NCI-H128 (cell line): ENCODE results near the gene ELAC2.

ENCODE experiments used
- DNase-seq: peaks from one replicate; lab custom pipeline; 2025; ENCODE audit not compliant: unreplicated experiment; lab: John Stamatoyannopoulos, UW

The ELAC2 gene

GRCh38 chr17:12961655-12962054 is 56.2 kb downstream of the ELAC2 start:
- DNase-seq: no peak

- DNase-seq: no peak
Measured at GRCh38 chr17:12959441-12959840, 58.4 kb downstream of the ELAC2 start.

GRCh38 chr17:12958786-12959185 is 59.0 kb downstream of the ELAC2 start:
- DNase-seq: no peak

- no peak for DNase-seq
Measured at GRCh38 chr17:12955521-12955920, 62.3 kb downstream of the ELAC2 start.

GRCh38 chr17:12953156-12953555 is 64.7 kb downstream of the ELAC2 start:
- DNase-seq: no peak

GRCh38 chr17:12952012-12952411 is 65.8 kb downstream of the ELAC2 start:
- no peak for DNase-seq

GRCh38 chr17:12947047-12947446 is 70.8 kb downstream of the ELAC2 start:
- DNase-seq: no peak
